Spleen (tissue), 11 donors: ENCODE results near the gene SLC39A5. TPM values are rescaled to one million over a fixed set of nuclear protein-coding genes. Genes with fewer than 3 reads are reported as not detected.

ENCODE experiments used
- DNase-seq: peaks from one replicate; pipeline ENCODE4 v3.0.0-alpha.2; 2020
- H3K27ac ChIP-seq, 8 donors: fragments of 200-600 bp; sonication (generic) in 7 of 8; 1 replicate in 4 of 8; 2 replicates in 4 of 8; pipeline versions ENCODE4 v1.5.0 to v1.8.0; 2016 to 2021; ENCODE audit warnings: inconsistent platforms in 4 of 8, mild to moderate bottlenecking in 4 of 8, moderate library complexity in 1 of 8
- H3K27me3 ChIP-seq, 7 donors: fragments of 200-600 bp; sonication (generic) in 6 of 7; replicated peaks in 1 of 7; 1 replicate in 4 of 7; 2 replicates in 3 of 7; pipeline versions ENCODE4 v1.5.0 to v1.8.0; 2016 to 2021; ENCODE audit warnings: inconsistent platforms in 3 of 7, mild to moderate bottlenecking in 1 of 7
- H3K36me3 ChIP-seq, 6 donors: fragments of 200-600 bp; sonication (generic) in 5 of 6; 1 replicate in 4 of 6; 2 replicates in 2 of 6; pipeline versions ENCODE4 v1.5.0 to v1.8.0; 2016 to 2021; ENCODE audit warnings: inconsistent platforms in 2 of 6
- H3K4me1 ChIP-seq, 6 donors: fragments of 200-600 bp; sonication (generic) in 5 of 6; 1 replicate in 3 of 6; 2 replicates in 3 of 6; pipeline versions ENCODE4 v1.5.0 to v1.8.0; 2016 to 2021; ENCODE audit warnings: inconsistent platforms in 3 of 6
- H3K4me3 ChIP-seq, 8 donors: fragments of 200-600 bp; sonication (generic) in 7 of 8; 1 replicate in 4 of 8; 2 replicates in 4 of 8; pipeline versions ENCODE4 v1.5.0 to v1.8.0; 2016 to 2021; ENCODE audit warnings: inconsistent platforms in 4 of 8, mild to moderate bottlenecking in 4 of 8, moderate library complexity in 2 of 8
- H3K9me3 ChIP-seq, 8 donors: fragments of 200-600 bp; sonication (generic) in 7 of 8; 1 replicate in 4 of 8; 2 replicates in 4 of 8; pipeline versions ENCODE4 v1.5.0 to v1.8.0; 2016 to 2021; ENCODE audit warnings: inconsistent platforms in 4 of 8
- CTCF ChIP-seq, 11 experiments: fragments of 200-600 bp in 7 of 11; fragments of 450-650 bp in 4 of 11; sonication (generic) in 4 of 11; IDR thresholded peaks in 8 of 11; conservative IDR thresholded peaks in 3 of 11; 1 replicate in 7 of 11; 2 replicates in 4 of 11; pipeline versions ENCODE4 v1.4.0 to v1.8.0; 2016 to 2021; ENCODE audit warnings: antibody characterized with exemption in 11 of 11, inconsistent platforms in 4 of 11, mild to moderate bottlenecking in 1 of 11
- POLR2A ChIP-seq, 3 donors: fragments of 450-650 bp; IDR thresholded peaks; one replicate each; pipeline ENCODE4 v1.5.1; 2017; ENCODE audit warnings: antibody characterized with exemption in 3 of 3, mild to moderate bottlenecking in 1 of 3
- POLR2AphosphoS5 ChIP-seq, 3 donors: sonication (generic); formaldehyde crosslinking; IDR thresholded peaks; one replicate each; pipeline ENCODE4 v1.5.1; 2017; ENCODE audit warnings: antibody characterized with exemption in 3 of 3
- WGBS, 5 donors: extraction: QIAGEN DNeasy Blood & Tissue Kit in 3 of 5; methylation state at CpG; one replicate each; pipeline versions ENCODE4 v1.1.5 to v1.1.7; 2013 to 2018; 5-methylcytosine and 5-hydroxymethylcytosine counted together
- intact Hi-C: fragments of 100-400 bp; cut with DNase I; formaldehyde crosslinking; loops from one replicate; pipeline ENCODE4 v1.15.0; 2023; ENCODE audit warnings: low total_unique reads
- polyA plus RNA-seq, 3 donors: library from polyadenylated mRNA; stranded (reverse); fragments of 200-250 nt; gene quantifications; one replicate each; pipeline ENCODE4 v1.2.1, GENCODE V29; 2013
- total RNA-seq, 7 donors: library from RNA; depleted of rRNA in 3 of 7; stranded (reverse); fragments of >200 nt in 3 of 7; fragmentation: NEBNext Ultra II Directional in 4 of 7; extraction: Animal tissue kit (Norgen Biotek cat#: 25700) in 4 of 7; gene quantifications; one replicate each; pipeline versions ENCODE4 v1.1.0 to v1.2.1, GENCODE V29; 2016 to 2021
- donor health status: healthy with polysubstance abuse.
- donor health status: DM: no; HTN: no; CAD: no; lungs with moderate emphysema.
- donor health status: DM: no; HTN: no; CAD: no.
- donor health status: Bipolar disorder and iron deficiency.
- donor health status: healthy.
- donor health status: DM: no; HTN: no; CAD: no.
- donor health status: DM: yes; HTN: yes; CAD: no.

The SLC39A5 gene
- total and polyA plus RNA-seq, 10 donors: 0.18 to 1.3 (median 0.53) TPM; not detected in 4

GRCh38 chr12:56286044-56286830 lies 56.4 kb downstream of the SLC39A5 start:
- H3K27ac ChIP-seq: peak overlapping the region in 2 of 8 donors; percentile 14 to 38
- H3K27me3 ChIP-seq: no peaks in the 10 kb centered on the region
- peaks cover 4 to 99% (median 58%) of the 10 kb centered on the region in 6 donors for H3K36me3 ChIP-seq
- H3K4me1 ChIP-seq: peaks cover 0 to 54% (median 20%) of the 10 kb centered on the region in 6 donors
- intact Hi-C loops: no loop called here
- no peak overlapping the region for H3K4me3 ChIP-seq
- 53 to 78% (median 63%) methylated on average over 4 of the region's 4 CpGs for WGBS, 5 donors
- DNase-seq: no peak
- TF ChIP-seq POLR2A (IDR thresholded peaks at IDR 0.05) (no peak), POLR2AphosphoS5 (IDR thresholded peaks at IDR 0.05) (no peak), CTCF (IDR thresholded peaks at IDR 0.05 in 8 of 11, conservative IDR thresholded peaks at IDR 0.05 in 3 of 11) (no peak)
- no peaks in the 10 kb centered on the region for H3K9me3 ChIP-seq

Other genes starting within 250 kb of the SLC39A5 start
- gene SUOX, start 232.8 kb upstream of the SLC39A5 start, total RNA-seq: 10 to 100 TPM; 13.1 to 29.1 (median 19.8) TPM
- gene SUOX, start 232.8 kb upstream of the SLC39A5 start, polyA plus RNA-seq: 1 to 10 TPM; 6.0 to 8.1 (median 6.1) TPM
- 1 to 10 TPM; 3.1 to 9.3 (median 6.2) TPM for gene IKZF4, start 209.0 kb upstream of the SLC39A5 start, total RNA-seq
- 1 to 10 TPM in 2 of 3 donors, under 1 TPM in 1; 0.80 to 1.6 (median 1.4) TPM for gene IKZF4, start 209.0 kb upstream of the SLC39A5 start, polyA plus RNA-seq
- 100 to 1,000 TPM in 3 of 7 donors, 10 to 100 TPM in 4; 15.3 to 674 (median 76.8) TPM for gene RPS26, start 188.1 kb upstream of the SLC39A5 start, total RNA-seq
- 1,000 to 10,000 TPM; 1,592 to 2,958 (median 1,751) TPM for gene RPS26, start 188.1 kb upstream of the SLC39A5 start, polyA plus RNA-seq
- gene ERBB3, start 149.9 kb upstream of the SLC39A5 start, total RNA-seq: 1 to 10 TPM in 1 of 7 donors, under 1 TPM in 3, not detected in 3; 0.47 to 1.4 (median 0.72) TPM
- gene ERBB3, start 149.9 kb upstream of the SLC39A5 start, polyA plus RNA-seq: 1 to 10 TPM in 1 of 3 donors, under 1 TPM in 2; 0.17 to 2.0 (median 0.23) TPM
- gene PA2G4, start 125.5 kb upstream of the SLC39A5 start, total RNA-seq: 10 to 100 TPM; 70.5 to 92.8 (median 78.0) TPM
- gene PA2G4, start 125.5 kb upstream of the SLC39A5 start, polyA plus RNA-seq: 10 to 100 TPM; 52.8 to 74.1 (median 71.0) TPM
- 1,000 to 10,000 TPM; 2,138 to 3,021 (median 2,534) TPM for gene RPL41, start 113.4 kb upstream of the SLC39A5 start, total RNA-seq
- gene RPL41, start 113.4 kb upstream of the SLC39A5 start, polyA plus RNA-seq: 1,000 to 10,000 TPM; 7,053 to 9,352 (median 7,491) TPM
- gene ZC3H10, start 111.8 kb upstream of the SLC39A5 start, total RNA-seq: 10 to 100 TPM in 4 of 7 donors, 1 to 10 TPM in 3; 7.4 to 13.6 (median 10.5) TPM
- 1 to 10 TPM; 1.5 to 4.0 (median 2.5) TPM for gene ZC3H10, start 111.8 kb upstream of the SLC39A5 start, polyA plus RNA-seq
- gene ESYT1, start 101.8 kb upstream of the SLC39A5 start, total RNA-seq: 100 to 1,000 TPM in 6 of 7 donors, 10 to 100 TPM in 1; 89.0 to 112 (median 107) TPM
- gene ESYT1, start 101.8 kb upstream of the SLC39A5 start, polyA plus RNA-seq: 10 to 100 TPM; 20.2 to 39.8 (median 33.2) TPM
- gene MYL6B, start 77.5 kb upstream of the SLC39A5 start, total RNA-seq: 100 to 1,000 TPM in 1 of 7 donors, 10 to 100 TPM in 6; 17.1 to 101 (median 35.7) TPM
- 10 to 100 TPM; 50.1 to 69.1 (median 57.0) TPM for gene MYL6B, start 77.5 kb upstream of the SLC39A5 start, polyA plus RNA-seq
- gene MYL6, start 71.7 kb upstream of the SLC39A5 start, total RNA-seq: 1,000 to 10,000 TPM; 1,063 to 1,656 (median 1,218) TPM
- gene MYL6, start 71.7 kb upstream of the SLC39A5 start, polyA plus RNA-seq: 1,000 to 10,000 TPM; 1,480 to 3,098 (median 2,131) TPM
- gene SMARCC2, start 40.6 kb upstream of the SLC39A5 start, total RNA-seq: 100 to 1,000 TPM in 4 of 7 donors, 10 to 100 TPM in 3; 73.7 to 121 (median 101) TPM
- gene SMARCC2, start 40.6 kb upstream of the SLC39A5 start, polyA plus RNA-seq: 10 to 100 TPM in 1 of 3 donors, 1 to 10 TPM in 2; 8.5 to 24.7 (median 9.4) TPM
- gene RNF41, start 8.1 kb upstream of the SLC39A5 start, total RNA-seq: 10 to 100 TPM; 38.5 to 56.1 (median 47.6) TPM
- gene RNF41, start 8.1 kb upstream of the SLC39A5 start, polyA plus RNA-seq: 10 to 100 TPM; 13.2 to 21.0 (median 15.8) TPM
- gene NABP2, start 5.7 kb upstream of the SLC39A5 start, total RNA-seq: 10 to 100 TPM; 13.4 to 21.3 (median 18.4) TPM
- gene NABP2, start 5.7 kb upstream of the SLC39A5 start, polyA plus RNA-seq: 10 to 100 TPM; 19.7 to 24.6 (median 23.1) TPM
- gene ANKRD52, start 28.3 kb downstream of the SLC39A5 start, total RNA-seq: 10 to 100 TPM; 16.6 to 35.2 (median 27.5) TPM
- 1 to 10 TPM; 2.2 to 9.5 (median 2.8) TPM for gene ANKRD52, start 28.3 kb downstream of the SLC39A5 start, polyA plus RNA-seq
- 10 to 100 TPM; 13.9 to 37.3 (median 19.6) TPM for gene COQ10A, start 36.9 kb downstream of the SLC39A5 start, total RNA-seq
- gene COQ10A, start 36.9 kb downstream of the SLC39A5 start, polyA plus RNA-seq: 10 to 100 TPM; 18.7 to 32.7 (median 21.9) TPM
- 100 to 1,000 TPM; 115 to 141 (median 132) TPM for gene CS, start 70.3 kb downstream of the SLC39A5 start, total RNA-seq
- 10 to 100 TPM; 35.6 to 45.8 (median 36.6) TPM for gene CS, start 70.3 kb downstream of the SLC39A5 start, polyA plus RNA-seq
- 10 to 100 TPM; 63.0 to 79.7 (median 71.9) TPM for gene CNPY2, start 85.9 kb downstream of the SLC39A5 start, total RNA-seq
- 10 to 100 TPM; 81.9 to 86.9 (median 86.7) TPM for gene CNPY2, start 85.9 kb downstream of the SLC39A5 start, polyA plus RNA-seq
- 100 to 1,000 TPM in 4 of 7 donors, 10 to 100 TPM in 3; 47.4 to 132 (median 100) TPM for gene PAN2, start 103.9 kb downstream of the SLC39A5 start, total RNA-seq
- 10 to 100 TPM; 34.8 to 56.5 (median 54.4) TPM for gene PAN2, start 103.9 kb downstream of the SLC39A5 start, polyA plus RNA-seq
- gene IL23A, start 108.8 kb downstream of the SLC39A5 start, total RNA-seq: 1 to 10 TPM; 1.1 to 4.5 (median 2.0) TPM
- gene IL23A, start 108.8 kb downstream of the SLC39A5 start, polyA plus RNA-seq: 1 to 10 TPM; 1.8 to 4.0 (median 3.6) TPM
- gene STAT2, start 130.1 kb downstream of the SLC39A5 start, total RNA-seq: 100 to 1,000 TPM; 219 to 262 (median 233) TPM
- 10 to 100 TPM; 41.5 to 89.7 (median 71.7) TPM for gene STAT2, start 130.1 kb downstream of the SLC39A5 start, polyA plus RNA-seq
- gene APOF, start 132.8 kb downstream of the SLC39A5 start, total RNA-seq: not detected
- not detected for gene APOF, start 132.8 kb downstream of the SLC39A5 start, polyA plus RNA-seq
- gene TIMELESS, start 219.4 kb downstream of the SLC39A5 start, total RNA-seq: 10 to 100 TPM in 6 of 7 donors, 1 to 10 TPM in 1; 9.9 to 17.7 (median 13.3) TPM
- 10 to 100 TPM; 10.0 to 10.7 (median 10.5) TPM for gene TIMELESS, start 219.4 kb downstream of the SLC39A5 start, polyA plus RNA-seq
- gene MIP, start 224.6 kb downstream of the SLC39A5 start, total RNA-seq: under 1 TPM in 1 of 7 donors, not detected in 6; 0.52 TPM
- under 1 TPM in 2 of 3 donors, not detected in 1; 0.07 to 0.14 TPM for gene MIP, start 224.6 kb downstream of the SLC39A5 start, polyA plus RNA-seq
- 1 to 10 TPM; 2.8 to 4.9 (median 4.2) TPM for gene SPRYD4, start 238.5 kb downstream of the SLC39A5 start, total RNA-seq
- 1 to 10 TPM; 1.4 to 2.5 (median 1.8) TPM for gene SPRYD4, start 238.5 kb downstream of the SLC39A5 start, polyA plus RNA-seq